Tibial nerve (tissue), 4 donors: ENCODE data around the gene GNAT1.
"Not testable (repeated sequence)": the region's sequence is repeated elsewhere in the genome, so short reads cannot be mapped to it uniquely, and the experiment has no call there.

ENCODE experiments used
- EP300 ChIP-seq, 2 donors: sonication (generic); formaldehyde crosslinking; IDR thresholded peaks; one replicate each; pipeline ENCODE4 v1.6.1; 2017; ENCODE audit warnings: antibody characterized with exemption in 2 of 2, mild to moderate bottlenecking in 1 of 2
- POLR2A ChIP-seq, 2 donors: fragments of 450-650 bp; IDR thresholded peaks; one replicate each; pipeline ENCODE4 v1.6.1; 2017; ENCODE audit warnings: antibody characterized with exemption in 2 of 2, mild to moderate bottlenecking in 2 of 2, moderate library complexity in 2 of 2
- TF ChIP-seq, protein P1 (sequence below), 5 experiments: fragments of 200-600 bp in 3 of 5; fragments of 450-650 bp in 2 of 5; sonication (generic) in 3 of 5; IDR thresholded peaks; one replicate each; pipeline ENCODE4 v1.5.1; 2016 to 2019; ENCODE audit warnings: antibody characterized with exemption in 5 of 5, mild to moderate bottlenecking in 3 of 5, moderate library complexity in 2 of 5

DNA sequence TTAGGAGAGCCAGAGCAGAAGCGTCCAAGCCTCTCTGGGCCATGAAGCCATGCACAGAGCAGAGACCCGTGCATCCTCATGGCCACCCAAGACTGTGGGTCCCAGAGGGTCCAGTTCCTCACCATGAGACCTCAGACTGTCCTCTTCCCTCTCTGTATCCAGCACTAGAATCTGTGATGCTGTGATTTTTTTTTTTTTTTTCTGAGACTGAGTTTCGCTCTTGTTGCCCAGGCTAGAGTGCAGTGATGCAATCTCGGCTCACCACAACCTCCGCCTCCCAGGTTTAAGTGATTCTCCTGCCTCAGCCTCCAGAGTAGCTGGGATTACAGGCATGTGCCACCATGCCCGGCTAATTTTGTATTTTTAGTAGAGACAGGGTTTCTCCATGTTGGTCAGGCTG is 53.4 kb downstream of the GNAT1 start:
- TF ChIP-seq, protein P1, sequence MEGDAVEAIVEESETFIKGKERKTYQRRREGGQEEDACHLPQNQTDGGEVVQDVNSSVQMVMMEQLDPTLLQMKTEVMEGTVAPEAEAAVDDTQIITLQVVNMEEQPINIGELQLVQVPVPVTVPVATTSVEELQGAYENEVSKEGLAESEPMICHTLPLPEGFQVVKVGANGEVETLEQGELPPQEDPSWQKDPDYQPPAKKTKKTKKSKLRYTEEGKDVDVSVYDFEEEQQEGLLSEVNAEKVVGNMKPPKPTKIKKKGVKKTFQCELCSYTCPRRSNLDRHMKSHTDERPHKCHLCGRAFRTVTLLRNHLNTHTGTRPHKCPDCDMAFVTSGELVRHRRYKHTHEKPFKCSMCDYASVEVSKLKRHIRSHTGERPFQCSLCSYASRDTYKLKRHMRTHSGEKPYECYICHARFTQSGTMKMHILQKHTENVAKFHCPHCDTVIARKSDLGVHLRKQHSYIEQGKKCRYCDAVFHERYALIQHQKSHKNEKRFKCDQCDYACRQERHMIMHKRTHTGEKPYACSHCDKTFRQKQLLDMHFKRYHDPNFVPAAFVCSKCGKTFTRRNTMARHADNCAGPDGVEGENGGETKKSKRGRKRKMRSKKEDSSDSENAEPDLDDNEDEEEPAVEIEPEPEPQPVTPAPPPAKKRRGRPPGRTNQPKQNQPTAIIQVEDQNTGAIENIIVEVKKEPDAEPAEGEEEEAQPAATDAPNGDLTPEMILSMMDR (IDR thresholded peaks at IDR 0.05), result not testable (repeated sequence)
- TF ChIP-seq POLR2A, EP300 (IDR thresholded peaks at IDR 0.05): not testable (repeated sequence)
